Neutrophil (primary cell): Measurements from ENCODE around the gene CFL2.

Experiments used
- H3K27ac ChIP-seq: fragments of 200-600 bp; sonication (generic); 2 replicates; pipeline ENCODE4 v1.5.1; 2016; ENCODE audit warnings: mild to moderate bottlenecking, moderate library complexity
- H3K27me3 ChIP-seq: fragments of 200-600 bp; sonication (generic); 2 replicates; pipeline ENCODE4 v1.6.0; 2016; ENCODE audit warnings: mild to moderate bottlenecking
- H3K36me3 ChIP-seq: fragments of 200-600 bp; sonication (generic); 2 replicates; pipeline ENCODE4 v1.5.1; 2017
- H3K4me1 ChIP-seq, 2 experiments: fragments of 200-600 bp in 1 of 2; sonication (generic) in 1 of 2; 1 replicate in 1 of 2; 2 replicates in 1 of 2; pipeline versions ENCODE4 v1.5.1 to v1.6.1; 2013 to 2016; ENCODE audit warnings: low read depth in 1 of 2, low read length in 1 of 2, mild to moderate bottlenecking in 1 of 2, moderate library complexity in 1 of 2; ENCODE audit not compliant: control insufficient read depth in 1 of 2, insufficient read depth in 1 of 2
- H3K4me3 ChIP-seq, 2 experiments: fragments of 200-600 bp in 1 of 2; sonication (generic) in 1 of 2; 1 replicate in 1 of 2; 2 replicates in 1 of 2; pipeline ENCODE4 v1.5.1; 2013 to 2016; ENCODE audit warnings: low read depth in 1 of 2, low read length in 1 of 2, mild to moderate bottlenecking in 1 of 2, moderate library complexity in 1 of 2
- H3K9me3 ChIP-seq: fragments of 200-600 bp; sonication (generic); 2 replicates; pipeline ENCODE4 v1.5.1; 2016
- TF ChIP-seq, protein P1 (sequence below): fragments of 200-600 bp; sonication (generic); IDR thresholded peaks from 2 replicates; pipeline ENCODE4 v1.5.1; 2016; ENCODE audit warnings: antibody characterized with exemption

CFL2 gene

DNA sequence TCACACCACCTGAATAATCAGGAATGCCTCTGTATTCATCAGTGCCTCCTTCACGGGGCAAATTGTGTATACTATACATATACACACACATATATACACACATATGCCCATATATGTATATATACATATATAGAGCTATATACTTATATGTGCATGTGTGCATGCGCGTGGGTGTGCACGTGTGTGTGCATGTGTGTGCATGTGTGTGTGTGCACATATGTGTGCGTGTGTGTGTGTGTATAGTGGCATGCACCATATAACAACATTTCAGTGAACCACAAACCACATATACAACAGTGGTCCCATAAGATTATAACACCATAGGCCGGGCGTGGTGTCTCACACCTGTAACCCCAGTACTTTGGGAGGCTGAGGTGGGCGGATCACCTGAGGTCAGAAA is 35.7 kb downstream of the CFL2 start:
- no peaks in the 10 kb centered on the region for H3K9me3 ChIP-seq
- no peak overlapping the region for H3K4me3 ChIP-seq
- H3K27ac ChIP-seq: no peak overlapping the region
- no peaks in the 10 kb centered on the region for H3K27me3 ChIP-seq
- TF ChIP-seq, protein P1, sequence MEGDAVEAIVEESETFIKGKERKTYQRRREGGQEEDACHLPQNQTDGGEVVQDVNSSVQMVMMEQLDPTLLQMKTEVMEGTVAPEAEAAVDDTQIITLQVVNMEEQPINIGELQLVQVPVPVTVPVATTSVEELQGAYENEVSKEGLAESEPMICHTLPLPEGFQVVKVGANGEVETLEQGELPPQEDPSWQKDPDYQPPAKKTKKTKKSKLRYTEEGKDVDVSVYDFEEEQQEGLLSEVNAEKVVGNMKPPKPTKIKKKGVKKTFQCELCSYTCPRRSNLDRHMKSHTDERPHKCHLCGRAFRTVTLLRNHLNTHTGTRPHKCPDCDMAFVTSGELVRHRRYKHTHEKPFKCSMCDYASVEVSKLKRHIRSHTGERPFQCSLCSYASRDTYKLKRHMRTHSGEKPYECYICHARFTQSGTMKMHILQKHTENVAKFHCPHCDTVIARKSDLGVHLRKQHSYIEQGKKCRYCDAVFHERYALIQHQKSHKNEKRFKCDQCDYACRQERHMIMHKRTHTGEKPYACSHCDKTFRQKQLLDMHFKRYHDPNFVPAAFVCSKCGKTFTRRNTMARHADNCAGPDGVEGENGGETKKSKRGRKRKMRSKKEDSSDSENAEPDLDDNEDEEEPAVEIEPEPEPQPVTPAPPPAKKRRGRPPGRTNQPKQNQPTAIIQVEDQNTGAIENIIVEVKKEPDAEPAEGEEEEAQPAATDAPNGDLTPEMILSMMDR: no peak
- peaks cover 7 to 11% of the 10 kb centered on the region in 2 experiments for H3K4me1 ChIP-seq
- no peaks in the 10 kb centered on the region for H3K36me3 ChIP-seq

DNA sequence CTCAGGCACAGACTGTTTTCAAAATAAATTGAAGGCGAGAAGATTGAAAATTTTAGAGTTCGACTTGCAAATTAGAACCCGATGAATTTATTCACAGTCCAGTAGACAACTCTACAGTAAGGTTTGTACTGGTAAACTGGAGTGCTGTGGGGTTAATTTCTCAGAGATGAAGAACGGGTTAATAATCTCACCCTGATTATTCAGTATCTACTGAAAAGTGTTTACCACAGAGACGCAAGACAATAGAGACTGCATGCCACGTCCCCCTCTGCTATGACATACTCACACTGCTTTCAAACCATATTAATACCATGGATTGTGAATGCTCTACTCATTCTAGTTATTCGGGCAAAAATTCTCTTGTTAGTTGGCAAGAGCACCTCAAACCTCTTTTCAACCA is 36.1 kb downstream of the CFL2 start:
- Histone ChIP-seq H3K4me1 (peaks cover 6 to 7% of the 10 kb centered on the region in 2 experiments), H3K36me3 (no peaks in the 10 kb centered on the region), H3K9me3 (no peaks in the 10 kb centered on the region), H3K27me3 (no peaks in the 10 kb centered on the region), H3K27ac (no peak overlapping the region), H3K4me3 (no peak overlapping the region)
- TF ChIP-seq, protein P1: no peak

DNA sequence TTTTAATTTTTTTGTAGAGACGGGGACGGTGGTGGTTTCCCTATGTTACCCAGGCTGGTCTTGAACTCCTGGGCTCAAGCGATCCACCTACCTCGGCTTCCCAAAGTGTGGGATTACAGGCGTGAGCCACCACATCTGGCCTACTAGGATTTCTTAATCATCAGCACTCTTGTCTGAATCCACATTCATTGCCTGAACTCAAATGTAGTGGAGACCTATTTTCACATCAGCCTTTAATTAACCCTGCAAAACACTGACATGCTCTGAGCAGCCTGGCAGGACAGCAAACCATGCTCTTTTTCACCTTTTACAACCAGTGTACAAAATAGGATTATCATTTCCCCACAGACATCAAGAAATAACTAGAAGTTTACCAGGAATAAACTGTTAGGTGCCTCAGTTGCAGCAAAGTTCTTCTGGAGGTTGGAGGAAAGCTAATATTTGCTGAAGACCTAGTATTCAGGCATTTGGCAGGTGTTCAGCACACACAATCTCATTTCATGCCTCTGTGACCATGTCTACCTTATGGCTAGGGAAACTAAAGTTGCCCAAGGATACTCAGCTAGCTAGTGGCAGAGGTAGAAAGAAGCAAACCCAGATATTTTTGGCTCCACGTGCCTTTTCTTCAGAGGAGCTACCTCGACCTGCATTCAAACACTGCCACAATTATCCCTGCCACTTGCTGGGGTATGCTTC is 37.7 kb downstream of the CFL2 start:
- H3K27me3 ChIP-seq: no peaks in the 10 kb centered on the region
- H3K27ac ChIP-seq: no peak overlapping the region
- H3K36me3 ChIP-seq: no peaks in the 10 kb centered on the region
- no peaks in the 10 kb centered on the region for H3K4me1 ChIP-seq
- TF ChIP-seq, protein P1: no peak
- no peaks in the 10 kb centered on the region for H3K9me3 ChIP-seq
- no peak overlapping the region for H3K4me3 ChIP-seq

DNA sequence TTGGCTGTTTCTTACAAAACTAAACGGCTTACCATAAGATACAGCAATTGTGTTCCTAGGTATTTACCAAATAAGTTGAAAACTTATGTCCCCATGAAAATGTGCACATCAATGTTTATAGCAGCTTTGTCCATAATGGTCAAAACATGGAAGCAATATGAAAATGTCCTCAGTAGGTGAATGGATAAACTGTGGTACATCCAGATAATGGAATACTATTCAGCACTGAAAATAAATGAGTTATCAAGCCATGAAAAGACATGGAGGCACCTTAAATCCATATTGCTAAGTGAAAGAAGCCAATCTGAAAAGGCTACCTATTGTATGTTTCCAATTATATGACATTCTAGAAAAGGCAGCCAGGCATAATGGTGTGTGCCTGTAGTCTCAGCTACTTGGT is 40.7 kb downstream of the CFL2 start:
- TF ChIP-seq, protein P1: no peak
- H3K4me1 ChIP-seq: no peaks in the 10 kb centered on the region

DNA sequence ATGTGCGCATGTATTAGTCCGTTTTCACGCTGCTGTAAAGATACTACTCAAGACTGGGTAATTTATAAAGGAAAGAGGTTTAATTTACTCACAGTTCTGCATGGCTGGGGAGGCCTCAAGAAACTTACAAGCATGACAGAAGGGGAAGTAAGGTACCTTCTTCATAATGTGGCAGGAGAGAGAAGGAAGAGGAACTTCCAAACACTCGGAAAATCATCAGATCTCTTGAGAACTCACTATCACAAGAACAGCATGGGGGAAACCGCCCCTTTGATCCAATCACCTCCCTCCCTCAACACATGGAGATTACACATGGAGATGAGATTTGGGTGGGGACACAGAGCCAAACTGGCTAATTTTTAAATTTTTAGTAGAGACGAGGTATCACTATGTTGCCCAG is 42.7 kb downstream of the CFL2 start:
- TF ChIP-seq, protein P1: no peak
- no peaks in the 10 kb centered on the region for H3K9me3 ChIP-seq
- no peaks in the 10 kb centered on the region for H3K36me3 ChIP-seq
- H3K4me3 ChIP-seq: no peak overlapping the region
- peak overlapping the region; percentile 7 for H3K27ac ChIP-seq
- no peaks in the 10 kb centered on the region for H3K27me3 ChIP-seq
- H3K4me1 ChIP-seq: peaks cover 0 to 5% of the 10 kb centered on the region in 2 experiments

More for the DNA sequence above, 40.7 kb downstream of the CFL2 start:
- H3K36me3 ChIP-seq: no peaks in the 10 kb centered on the region
- no peak overlapping the region for H3K27ac ChIP-seq
- no peaks in the 10 kb centered on the region for H3K9me3 ChIP-seq
- H3K4me3 ChIP-seq: no peak overlapping the region
- H3K27me3 ChIP-seq: no peaks in the 10 kb centered on the region
